Uterus (tissue), 2 donors: Measurements from ENCODE around the gene CDC20B.

ENCODE experiments used
- CTCF ChIP-seq, 4 experiments: fragments of 200-600 bp in 2 of 4; fragments of 450-650 bp in 2 of 4; sonication (generic) in 2 of 4; IDR thresholded peaks; one replicate each; pipeline ENCODE4 v1.5.1; 2016 to 2019; ENCODE audit warnings: antibody characterized with exemption in 4 of 4, mild to moderate bottlenecking in 2 of 4, moderate library complexity in 1 of 4
- POLR2A ChIP-seq, 2 donors: fragments of 450-650 bp; IDR thresholded peaks; one replicate each; pipeline ENCODE4 v1.6.1; 2016; ENCODE audit warnings: antibody characterized with exemption in 2 of 2, mild to moderate bottlenecking in 1 of 2, moderate library complexity in 1 of 2

DNA sequence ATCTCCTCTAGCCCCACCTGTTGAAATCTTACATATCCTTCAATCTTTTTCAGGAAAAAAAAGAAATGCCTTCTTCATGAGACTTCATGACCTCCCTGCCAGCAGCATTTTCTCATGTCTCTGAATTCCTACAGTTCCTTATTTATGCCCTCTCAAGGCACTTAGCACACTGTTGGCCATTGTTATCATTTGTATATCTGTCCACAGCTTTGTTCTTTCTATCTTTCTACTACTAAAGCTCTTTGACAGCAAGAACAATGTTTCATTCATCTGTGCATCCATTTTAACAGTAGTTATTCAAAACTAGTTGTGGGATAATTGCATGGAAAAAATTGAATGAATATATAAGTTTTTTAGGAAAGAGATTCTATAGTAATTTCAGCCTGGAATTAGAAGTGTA, 91.4 kb downstream of the CDC20B start:
- TF ChIP-seq CTCF (IDR thresholded peaks at IDR 0.05) (no peak), POLR2A (IDR thresholded peaks at IDR 0.05) (no peak)
